NCI-H446 (cell line): ENCODE measurements around the gene VPS54.
"Not testable (repeated sequence)": the region's sequence is repeated elsewhere in the genome, so short reads cannot be mapped to it uniquely, and the experiment has no call there.

Experiments used
- DNase-seq, 2 experiments: peaks; one replicate each; lab custom pipeline; 2025; lab: John Stamatoyannopoulos, UW

The VPS54 gene

DNA sequence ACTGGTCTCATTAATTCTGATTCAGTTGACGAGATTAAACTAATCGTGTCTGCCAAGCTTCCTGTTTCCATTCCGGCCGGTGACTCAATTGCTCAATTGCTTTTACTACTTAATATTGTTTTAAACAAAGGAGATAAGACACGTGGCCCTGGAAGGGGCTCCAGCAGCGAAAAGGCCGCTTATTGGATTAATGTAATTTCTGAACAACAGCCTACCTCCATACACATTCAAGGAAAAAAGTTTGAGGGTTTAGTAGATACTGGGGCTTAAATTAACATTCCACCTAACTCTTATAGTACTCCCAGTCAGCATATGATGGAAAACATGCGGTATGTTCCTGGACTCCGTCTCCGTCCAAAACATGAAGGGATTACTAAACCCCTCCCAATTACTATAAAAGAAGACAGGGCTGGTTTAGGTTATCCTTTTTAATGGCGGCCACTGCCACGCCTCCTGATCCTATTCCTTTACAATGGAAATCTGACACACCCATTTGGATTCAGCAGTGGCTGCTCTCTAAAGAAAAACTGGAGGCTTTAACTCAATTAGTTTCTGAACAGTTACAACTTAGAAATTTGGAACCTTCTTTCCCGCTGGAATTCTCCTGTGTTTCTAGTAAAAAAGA, 27.1 kb downstream of the VPS54 start:
- DNase-seq, result no peak

DNA sequence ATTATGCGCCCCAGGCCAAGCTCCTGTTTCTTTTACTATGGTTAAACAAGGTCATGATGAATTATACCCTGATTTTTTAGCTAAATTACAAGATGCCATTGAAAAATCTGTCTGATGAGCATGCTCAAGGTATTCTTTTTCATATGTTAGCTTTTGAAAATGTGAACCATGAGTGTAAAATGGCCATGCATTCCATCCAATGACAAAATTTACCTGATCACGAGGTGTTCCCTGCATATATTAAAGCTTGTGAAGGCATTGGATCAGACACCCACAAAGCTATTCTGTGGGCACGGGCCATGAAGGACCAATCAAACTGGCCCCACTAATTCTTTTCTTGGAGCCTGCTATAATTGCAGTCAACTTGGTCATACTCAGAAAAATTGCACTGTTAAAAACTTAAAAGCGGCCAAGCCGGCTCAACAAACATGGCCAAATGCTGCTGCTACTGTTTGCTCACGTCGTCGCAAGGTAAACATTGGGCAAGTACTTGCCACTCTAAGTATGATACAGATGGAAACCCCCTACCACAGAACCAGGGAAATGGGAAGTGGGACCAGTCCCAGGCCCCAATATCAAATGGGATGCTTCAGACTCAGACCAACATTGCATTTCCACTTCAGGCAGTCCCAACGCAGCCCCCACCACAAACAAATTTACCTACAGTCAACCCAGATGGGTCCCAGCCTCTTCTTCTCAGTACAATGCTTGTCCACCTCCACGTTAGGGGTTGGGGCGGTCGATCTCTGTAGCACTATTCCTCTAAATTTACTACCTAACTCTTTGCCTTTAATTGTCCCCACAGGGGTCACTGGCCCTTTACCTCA, 27.8 kb downstream of the VPS54 start:
- not testable (repeated sequence) for DNase-seq

DNA sequence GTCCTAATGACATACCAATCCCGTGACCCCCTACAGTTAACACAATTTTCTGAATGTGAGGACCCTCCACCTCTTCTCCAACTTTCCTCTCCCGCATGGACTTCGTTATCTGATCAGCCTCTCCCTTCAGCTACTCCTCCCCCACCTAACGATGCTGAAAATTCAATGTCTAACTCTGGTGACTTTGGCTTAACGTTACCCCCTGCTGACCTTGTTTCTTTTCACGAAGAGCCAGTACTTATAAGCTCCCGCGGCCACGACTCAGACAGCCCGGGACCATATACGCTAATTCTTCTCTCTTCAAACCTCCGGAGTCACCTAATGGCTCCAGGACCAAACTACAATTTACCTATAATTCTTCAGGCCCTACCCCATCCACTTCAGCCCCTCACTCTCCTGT, 29.2 kb downstream of the VPS54 start:
- DNase-seq, result no peak

DNA sequence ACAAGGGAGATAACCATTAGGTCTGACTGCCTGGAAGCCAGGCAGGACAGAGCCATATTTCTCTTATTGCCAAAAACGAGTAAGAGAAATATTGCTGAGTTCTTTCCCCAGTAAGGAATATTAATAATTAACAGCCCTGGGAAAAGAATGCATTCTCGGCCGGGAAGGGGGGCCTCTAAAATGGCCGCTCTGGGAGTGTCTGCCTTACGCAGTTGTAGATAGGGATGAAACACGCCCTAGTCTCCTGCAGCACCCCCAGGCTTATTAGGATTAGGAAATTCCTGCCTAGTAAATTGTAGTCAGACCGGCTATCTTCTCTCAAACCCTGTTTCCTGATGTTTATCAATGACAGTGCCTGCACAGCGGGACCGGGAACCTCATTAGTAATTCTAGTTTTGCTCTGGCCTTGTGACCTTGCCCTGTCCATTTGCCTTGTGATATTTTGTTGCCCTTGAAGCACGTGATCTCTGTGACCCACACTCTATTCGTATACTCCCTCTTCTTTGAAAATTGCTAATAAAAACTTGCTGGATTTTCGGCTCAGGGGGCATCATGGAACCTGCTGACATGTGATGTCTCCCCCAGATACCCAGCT, 30.3 kb downstream of the VPS54 start:
- DNase-seq, result not testable (repeated sequence)

DNA sequence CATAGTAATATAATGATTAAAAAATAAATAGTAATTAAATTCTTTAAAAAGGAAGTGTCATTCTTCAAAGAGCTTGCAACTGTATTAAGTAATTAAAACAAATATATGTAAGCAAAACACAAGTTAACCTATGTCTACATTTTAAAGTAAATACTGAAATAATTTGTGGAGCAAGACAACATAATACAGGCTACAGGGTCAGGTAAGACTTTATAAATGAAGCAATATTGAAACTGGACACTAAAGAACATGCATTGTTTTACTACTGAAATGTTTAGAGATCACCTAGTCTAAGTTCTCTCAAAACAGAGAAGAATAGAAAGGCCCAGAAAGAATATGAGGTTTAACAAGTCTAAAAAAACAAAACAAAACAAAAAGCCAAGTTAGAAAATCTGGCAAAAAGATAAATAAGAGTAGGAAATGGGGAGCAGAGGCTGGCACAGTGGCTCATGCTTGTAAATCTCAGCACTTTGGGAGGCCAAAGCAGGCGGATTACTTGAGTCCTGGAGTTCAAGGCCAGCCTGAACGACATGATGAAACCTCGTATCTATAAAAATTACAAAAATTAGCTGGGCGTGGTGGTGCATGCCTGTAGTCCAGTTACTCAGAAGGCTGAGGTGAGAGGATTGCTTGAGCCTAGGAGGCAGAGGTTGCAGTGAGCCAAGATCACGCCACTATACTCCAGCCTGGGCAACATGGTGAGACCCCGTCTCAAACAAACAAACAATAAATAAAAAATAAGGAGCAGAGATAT, 34.4 kb downstream of the VPS54 start:
- DNase-seq, result no peak

DNA sequence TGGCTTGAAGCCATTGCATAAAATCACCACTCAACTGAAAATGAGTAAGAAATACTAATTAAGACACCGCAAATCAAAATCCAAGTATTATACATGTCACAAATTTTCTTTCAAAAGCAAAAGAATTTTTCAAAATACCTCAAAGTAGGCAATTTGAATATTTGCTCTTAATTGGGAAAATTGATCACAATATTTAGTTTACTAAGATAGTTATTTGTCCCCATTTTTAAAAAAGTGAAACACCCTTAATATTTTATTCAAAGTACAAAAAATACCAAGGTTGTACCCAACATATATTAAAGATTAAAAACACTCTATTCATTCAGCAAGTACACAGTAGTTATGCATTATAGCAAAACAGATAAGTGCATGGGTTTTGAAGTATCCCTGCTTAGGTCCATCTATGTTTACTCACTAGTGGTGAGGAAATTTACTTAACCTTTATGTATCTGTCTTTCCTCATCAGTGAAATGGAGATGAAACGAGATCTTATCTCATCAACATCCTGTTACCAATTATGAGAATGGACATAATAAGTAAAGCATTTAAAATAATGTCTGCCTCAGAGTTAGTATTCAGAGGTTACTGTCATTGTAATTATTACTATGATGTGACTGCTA, 35.1 kb downstream of the VPS54 start:
- no peak for DNase-seq

DNA sequence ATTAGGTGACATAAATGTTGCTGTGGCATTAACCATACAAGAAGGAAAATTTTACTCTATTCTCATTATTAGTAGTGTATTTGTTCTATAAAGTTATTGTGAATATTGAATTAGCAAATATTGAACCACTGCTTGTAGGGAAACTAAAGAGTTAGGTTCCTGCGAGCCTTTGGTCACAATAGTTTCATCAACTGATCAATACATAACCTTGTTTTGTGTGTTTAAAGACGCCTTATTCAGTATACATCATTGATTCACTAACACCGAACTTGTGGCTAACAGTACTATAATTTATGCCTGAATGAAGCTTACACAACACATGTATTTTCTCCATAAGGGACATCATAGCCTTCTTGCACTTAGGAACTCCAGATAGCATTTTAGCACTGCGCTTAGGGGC, 36.9 kb downstream of the VPS54 start:
- no peak for DNase-seq

DNA sequence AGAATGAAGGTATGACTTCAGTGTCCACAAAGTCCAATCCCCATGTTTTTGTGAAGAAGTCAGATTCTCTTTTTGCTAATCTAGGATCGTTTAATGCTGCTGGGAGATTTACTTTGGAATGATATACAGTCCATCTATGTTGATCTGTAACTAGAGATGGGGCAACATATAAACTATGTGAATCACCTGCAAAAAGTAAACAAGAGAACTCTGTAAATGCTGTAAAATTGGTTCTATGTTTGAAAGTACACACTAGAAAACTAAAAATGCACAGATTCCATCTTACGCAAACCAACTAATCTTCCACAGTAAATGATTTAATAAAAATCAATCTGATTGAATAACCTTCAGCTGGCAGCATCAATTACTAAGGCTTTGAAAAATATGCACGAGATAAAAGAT, 37.5 kb downstream of the VPS54 start:
- no peak for DNase-seq

DNA sequence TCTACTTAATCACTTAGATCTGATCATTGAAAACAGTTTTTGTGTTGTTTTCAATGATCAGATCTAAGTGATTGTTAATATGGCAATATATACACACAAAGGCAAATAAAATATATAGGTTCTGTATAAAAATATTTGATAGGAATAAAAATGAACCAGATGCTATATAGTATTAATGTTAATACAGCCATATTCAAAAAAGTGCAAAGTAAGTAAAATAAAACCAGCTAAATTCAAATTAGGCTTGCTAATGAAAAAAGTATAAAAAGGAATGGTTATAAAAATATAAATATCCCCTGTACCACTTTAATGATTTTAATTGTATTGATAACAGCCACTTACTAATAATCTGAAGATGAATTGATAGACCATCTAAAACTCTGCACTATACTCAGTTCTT, 38.4 kb downstream of the VPS54 start:
- no peak for DNase-seq

DNA sequence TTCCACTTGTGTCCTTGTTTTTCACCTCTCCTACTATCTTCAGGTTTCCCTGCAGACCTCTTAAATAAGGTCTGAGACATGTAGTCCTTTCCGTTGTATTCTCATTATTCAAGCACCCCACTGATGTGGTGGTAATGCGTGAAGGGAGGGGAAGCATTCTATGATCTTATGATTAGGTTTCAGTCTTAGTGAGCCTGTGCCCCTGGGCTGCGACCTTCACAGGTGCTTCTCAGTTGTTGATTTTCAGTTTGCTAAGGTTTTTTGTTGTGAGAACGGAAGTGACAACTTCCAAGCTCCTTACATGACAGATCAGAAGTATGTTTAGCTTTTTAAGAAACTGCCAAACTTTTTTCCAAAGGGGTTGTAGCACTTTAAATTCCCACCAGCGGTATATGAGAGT, 41.3 kb downstream of the VPS54 start:
- no peak for DNase-seq

DNA sequence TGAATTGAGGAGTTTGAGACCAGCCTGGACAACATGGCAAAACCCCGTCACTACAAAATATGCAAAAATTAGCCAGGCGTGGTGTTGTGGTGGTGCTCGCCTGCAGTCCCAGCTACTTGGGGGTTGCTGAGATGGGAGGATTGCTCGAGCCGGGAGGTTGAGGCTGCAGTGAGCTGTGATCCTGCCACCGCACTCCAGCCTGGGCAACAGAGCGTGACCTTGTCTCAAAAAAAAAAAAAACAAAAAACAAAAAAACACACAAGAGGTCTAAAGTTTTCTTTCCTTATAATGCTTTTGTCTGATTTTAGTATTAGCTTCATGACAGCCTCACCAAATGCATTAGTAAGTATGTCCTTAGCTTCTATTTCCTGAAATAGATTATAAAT, 43.1 kb downstream of the VPS54 start:
- DNase-seq, result no peak

DNA sequence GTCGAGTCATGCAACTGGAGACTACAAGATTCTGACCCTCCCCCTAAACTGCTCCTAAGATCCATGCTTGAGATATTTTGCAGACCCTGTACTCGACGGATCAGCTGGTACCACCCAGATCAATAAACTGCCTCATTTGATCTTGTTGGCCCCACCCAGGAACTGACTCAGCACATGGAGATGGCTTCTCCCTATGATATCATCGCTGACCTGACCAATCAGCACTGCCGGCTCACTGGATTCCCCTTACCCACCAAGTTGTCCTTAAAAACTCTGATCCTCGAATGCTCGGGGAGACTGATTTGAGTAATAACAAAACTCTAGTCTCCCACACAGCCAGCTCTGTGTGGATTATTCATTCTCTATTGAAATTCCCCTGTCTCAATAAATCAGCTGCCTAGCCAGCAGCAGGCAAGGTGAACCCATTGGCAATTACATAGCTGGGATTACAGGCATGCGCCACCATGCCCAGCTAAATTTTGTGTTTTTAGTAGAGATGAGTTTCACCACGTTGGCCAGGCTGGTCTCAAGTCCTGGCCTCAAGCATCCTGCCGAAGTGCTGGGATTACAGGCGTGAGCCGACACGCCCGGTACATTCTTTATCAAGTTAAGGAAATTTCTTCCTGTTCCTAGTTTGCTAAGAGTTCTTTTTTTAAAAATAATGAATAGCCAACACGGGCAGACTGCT, 43.6 kb downstream of the VPS54 start:
- DNase-seq, result no peak

DNA sequence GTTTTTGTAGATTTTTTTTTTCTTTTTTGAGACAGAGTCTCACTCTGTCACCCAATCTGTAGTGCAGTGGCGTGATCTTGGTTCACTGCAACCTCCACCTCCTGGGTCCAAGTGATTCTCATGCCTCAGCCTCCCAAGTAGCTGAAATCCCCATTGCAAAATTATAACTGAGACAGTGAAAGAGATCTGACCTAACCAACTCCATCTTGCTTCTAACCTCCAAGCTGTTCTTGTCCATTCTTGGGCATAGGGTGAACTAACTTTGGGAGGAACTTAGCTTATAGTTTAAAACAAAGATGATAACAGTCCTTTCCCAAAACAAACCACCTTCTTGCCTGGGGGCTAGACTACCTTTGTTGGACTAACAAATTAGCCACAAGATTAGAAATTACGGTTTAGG, 44.2 kb downstream of the VPS54 start:
- not testable (repeated sequence) for DNase-seq

DNA sequence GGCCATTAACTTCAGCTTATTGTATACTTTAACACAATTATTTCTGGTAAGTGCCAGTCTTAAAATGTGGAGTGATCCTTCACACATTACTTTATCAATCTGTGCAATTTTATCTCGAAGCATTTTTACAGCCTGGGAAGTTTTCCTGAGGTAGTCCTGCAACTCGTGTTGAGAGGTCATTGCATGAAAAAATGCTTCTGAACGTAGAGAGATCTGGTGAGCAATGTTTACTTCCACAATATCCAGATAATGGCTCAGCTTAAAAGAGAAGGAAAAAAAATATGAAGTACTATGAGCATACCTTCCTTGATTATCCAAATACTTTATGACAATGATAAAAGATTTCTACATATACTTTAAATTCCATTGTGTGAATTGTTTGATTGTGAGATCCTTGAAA, 57.0 kb downstream of the VPS54 start:
- DNase-seq, result no peak

DNA sequence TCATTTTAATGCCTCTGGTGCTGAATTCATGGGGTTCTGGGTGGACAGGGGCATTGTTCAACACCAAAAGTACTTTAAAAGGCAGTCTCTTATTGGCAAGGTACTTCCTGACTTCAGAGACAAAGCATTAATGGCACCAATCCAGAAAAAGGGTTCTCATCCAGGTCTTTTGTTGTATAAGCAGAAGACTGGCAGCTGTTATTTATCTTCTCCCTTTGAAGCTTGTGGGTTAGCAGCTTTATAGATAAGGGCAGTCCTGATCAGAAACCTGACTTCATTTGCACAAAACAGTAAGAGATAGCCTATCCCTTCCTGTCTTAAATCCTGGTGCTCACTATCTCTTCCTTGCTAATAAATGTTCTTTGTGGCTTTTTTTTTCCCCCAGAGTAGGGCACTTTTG, 68.8 kb downstream of the VPS54 start:
- no peak for DNase-seq

DNA sequence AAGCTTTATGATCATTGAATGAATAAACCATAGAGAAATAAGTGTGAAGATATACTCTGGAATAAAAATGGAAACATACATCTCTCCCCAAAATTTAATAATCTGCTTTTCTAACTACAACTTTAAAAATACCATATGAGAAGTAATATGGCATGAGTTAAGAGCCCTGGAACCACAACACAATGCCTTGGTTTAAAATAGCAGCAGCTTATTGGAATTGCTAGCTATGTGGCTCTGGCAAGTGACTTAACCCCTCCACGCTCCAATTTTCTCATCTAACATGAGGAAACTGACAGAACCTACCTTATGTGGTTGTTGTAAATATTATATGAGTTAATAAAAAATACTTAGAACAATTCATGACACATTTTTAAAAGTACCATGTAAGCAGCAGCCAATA, 76.4 kb downstream of the VPS54 start:
- no peak for DNase-seq

DNA sequence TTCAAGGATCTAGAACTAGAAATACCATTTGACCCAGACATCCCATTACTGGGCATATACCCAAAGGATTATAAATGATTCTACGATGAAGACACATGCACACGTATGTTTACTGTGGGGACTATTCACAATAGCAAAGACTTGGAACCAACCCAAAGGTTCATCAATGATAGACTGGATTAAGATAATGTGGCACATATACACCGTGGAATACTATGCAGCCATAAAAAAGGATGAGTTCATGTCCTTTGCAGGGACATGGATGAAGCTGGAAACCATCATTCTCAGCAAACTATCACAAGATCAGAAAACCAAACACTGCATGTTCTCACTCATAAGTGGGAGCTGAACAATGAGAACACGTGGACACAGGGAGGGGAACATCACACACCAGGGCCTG, 87.1 kb downstream of the VPS54 start:
- not testable (repeated sequence) for DNase-seq

DNA sequence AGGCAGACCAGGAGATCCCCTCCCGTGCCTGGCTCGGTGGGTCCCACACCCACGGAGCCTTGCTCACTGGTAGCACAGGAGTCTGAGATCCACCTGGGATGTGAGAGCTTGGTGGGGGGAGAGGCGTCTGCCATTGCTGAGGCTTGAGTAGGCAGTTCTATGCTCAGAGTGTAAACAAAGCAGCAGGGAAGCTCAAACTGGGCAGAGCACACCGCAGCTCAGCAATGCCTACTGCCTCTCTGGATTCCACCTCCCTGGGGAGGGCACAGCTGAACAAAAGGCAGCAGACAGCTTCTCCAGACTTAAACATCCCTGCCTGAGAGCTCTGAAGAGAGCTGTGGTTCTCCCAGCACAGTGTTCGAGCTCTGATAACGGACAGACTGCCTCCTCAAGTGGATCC, 92.4 kb downstream of the VPS54 start:
- DNase-seq, result no peak

DNA sequence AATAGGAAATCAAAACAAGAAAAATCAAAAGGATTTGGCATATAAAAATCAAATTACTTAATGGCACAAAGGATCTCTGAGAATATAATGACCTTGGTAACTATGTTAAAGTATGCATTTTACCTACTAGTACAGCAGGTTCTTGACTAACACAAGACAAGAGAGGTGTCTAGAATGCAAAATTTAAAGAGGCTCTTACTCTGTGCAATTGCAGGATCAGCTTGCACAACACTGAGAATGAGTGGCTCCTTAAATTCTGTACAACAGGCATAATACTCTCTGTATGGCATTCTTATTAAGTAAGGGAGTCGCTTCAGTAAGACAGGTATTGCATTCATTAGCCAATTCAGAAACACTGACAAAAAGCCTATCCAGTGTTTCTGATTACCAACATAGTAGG, 104.9 kb downstream of the VPS54 start:
- no peak for DNase-seq

DNA sequence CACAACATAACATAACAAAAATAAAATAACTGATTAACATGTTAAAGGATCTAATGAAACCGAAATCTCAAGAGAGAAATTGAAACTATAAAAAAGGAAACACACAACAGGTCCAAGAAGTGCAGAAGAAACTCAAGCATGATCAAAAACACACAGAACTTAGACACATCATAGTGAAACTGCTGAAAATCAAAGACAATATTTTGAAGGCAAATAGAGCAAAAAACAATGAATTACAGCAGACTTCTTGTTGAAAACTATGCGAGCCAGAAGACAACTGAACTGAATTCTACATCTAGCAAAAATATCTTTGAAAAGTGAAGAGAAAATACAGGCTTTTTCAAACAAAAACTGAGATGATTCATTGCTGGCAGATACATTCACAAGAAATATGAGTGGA, 116.2 kb downstream of the VPS54 start:
- DNase-seq, result no peak

DNA sequence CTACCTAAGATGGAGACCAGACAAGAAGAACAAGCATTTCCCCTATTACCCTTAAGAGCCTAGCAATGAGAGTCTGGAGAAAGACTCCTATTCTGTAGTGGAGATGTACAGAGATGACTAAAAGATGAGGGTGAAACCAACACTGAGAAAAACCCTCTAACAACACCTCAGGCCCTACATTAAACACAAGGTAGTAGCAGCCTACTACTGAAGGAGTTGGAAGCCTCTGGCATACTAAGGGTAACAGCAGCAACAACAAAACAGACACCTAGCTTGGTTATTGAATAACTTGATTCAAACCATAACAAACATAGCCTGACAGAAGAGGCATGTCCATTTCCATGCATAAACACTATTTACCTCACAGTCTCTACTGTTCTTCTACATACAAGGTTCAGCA, 117.1 kb downstream of the VPS54 start:
- no peak for DNase-seq

DNA sequence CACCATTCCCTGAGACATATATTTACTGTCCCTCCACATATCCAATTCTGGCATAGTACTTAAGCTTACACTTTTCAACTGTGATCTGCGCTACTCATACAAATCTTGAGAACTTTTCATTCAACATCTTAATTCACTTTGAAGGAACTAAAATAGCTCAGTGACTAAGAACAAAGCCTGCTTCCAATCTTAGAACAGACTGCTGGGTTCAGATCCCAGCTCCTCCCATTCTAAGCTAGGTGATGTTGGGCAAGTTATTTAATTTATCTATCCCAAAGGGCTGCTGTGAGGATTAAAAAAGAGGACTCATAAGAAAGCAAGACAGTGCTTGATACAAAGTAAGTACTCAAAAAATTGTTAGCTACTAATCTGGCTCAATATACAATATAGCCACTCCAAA, 119.6 kb downstream of the VPS54 start:
- no peak for DNase-seq
